Left renal cortex interstitium (tissue), 4 donors: ENCODE results near the gene DKK3. TPM values are rescaled to one million over a fixed set of nuclear protein-coding genes. Genes with fewer than 3 reads are reported as not detected.

Experiments
- DNase-seq, 4 donors: peaks; one replicate each; pipeline ENCODE4 v3.0.0-alpha.2; 2013; ENCODE audit warnings: low read depth in 4 of 4, low spot score in 2 of 4, missing footprints in 1 of 4
- polyA plus RNA-seq, 4 donors: library from polyadenylated mRNA; unstranded; fragments of 120-200 nt; gene quantifications; one replicate each; pipeline ENCODE4 v1.2.1, GENCODE V29; 2013; ENCODE audit not compliant: insufficient read length in 4 of 4

DKK3 gene
- polyA plus RNA-seq, 4 donors = 51.5 to 86.5 (median 69.7) TPM

- DNase-seq = no peak
Observed at GRCh38 chr11:11971906-11972547, 36.4 kb downstream of the DKK3 start.

GRCh38 chr11:11970556-11970955 lies 37.9 kb downstream of the DKK3 start:
- no peak for DNase-seq

- DNase-seq = no peak
Observed at GRCh38 chr11:11969380-11970215, 38.8 kb downstream of the DKK3 start.

- no peak for DNase-seq
Observed at GRCh38 chr11:11968511-11969280, 39.7 kb downstream of the DKK3 start.

- no peak for DNase-seq
Observed at GRCh38 chr11:11967669-11968510, 40.5 kb downstream of the DKK3 start.

- no peak for DNase-seq
Observed at GRCh38 chr11:11966826-11967668, 41.4 kb downstream of the DKK3 start.

GRCh38 chr11:11966354-11966741 lies 42.1 kb downstream of the DKK3 start:
- DNase-seq = no peak

GRCh38 chr11:11965656-11966353 lies 42.6 kb downstream of the DKK3 start:
- no peak for DNase-seq

- no peak for DNase-seq
Observed at GRCh38 chr11:11965192-11965591, 43.2 kb downstream of the DKK3 start.

GRCh38 chr11:11964774-11965150 lies 43.7 kb downstream of the DKK3 start:
- DNase-seq = no peak

GRCh38 chr11:11963842-11964773 lies 44.3 kb downstream of the DKK3 start:
- DNase-seq = no peak

- DNase-seq = no peak
Observed at GRCh38 chr11:11963067-11963466, 45.4 kb downstream of the DKK3 start.

GRCh38 chr11:11961399-11962028 lies 46.9 kb downstream of the DKK3 start:
- no peak for DNase-seq

- DNase-seq = no peak
Observed at GRCh38 chr11:11960687-11961086, 47.7 kb downstream of the DKK3 start.

GRCh38 chr11:11959601-11960000 lies 48.8 kb downstream of the DKK3 start:
- no peak for DNase-seq

- no peak for DNase-seq
Observed at GRCh38 chr11:11958403-11959231, 49.8 kb downstream of the DKK3 start.

- no peak for DNase-seq
Observed at GRCh38 chr11:11956006-11956405, 52.4 kb downstream of the DKK3 start.
